GM12878 (cell line): Measurements from ENCODE around the gene CACNA1D. TPM values are rescaled to one million over a fixed set of nuclear protein-coding genes. Genes with fewer than 3 reads are reported as not detected.

Experiments used
- CBFB ChIP-seq: IDR thresholded peaks from 2 replicates; pipeline ENCODE4 v1.6.1; 2016; ENCODE audit warnings: antibody characterized with exemption, low read depth
- CHD4 ChIP-seq: fragments of 200-600 bp; sonication (generic); IDR thresholded peaks from 2 replicates; pipeline ENCODE4 v1.6.1; 2016; ENCODE audit warnings: mild to moderate bottlenecking
- CREM ChIP-seq: IDR thresholded peaks from 2 replicates; pipeline ENCODE4 v1.6.1; 2014; ENCODE audit warnings: antibody characterized with exemption, low read depth
- CTCF ChIP-seq, 3 experiments: IDR thresholded peaks in 2 of 3; conservative IDR thresholded peaks in 1 of 3; 2 replicates each; pipeline ENCODE4 v1.5.1; 2011; ENCODE audit warnings: low read depth in 3 of 3, low read length in 3 of 3, mild to moderate bottlenecking in 3 of 3, control low read depth in 2 of 3, moderate library complexity in 2 of 3, inconsistent platforms in 1 of 3, mixed read lengths in 1 of 3; ENCODE audit not compliant: control insufficient read depth in 2 of 3, insufficient read depth in 1 of 3; ENCODE audit errors: extremely low read depth in 1 of 3
- ESRRA ChIP-seq: IDR thresholded peaks from 2 replicates; pipeline ENCODE4 v1.6.1; 2012; ENCODE audit warnings: mild to moderate bottlenecking, low read length, improper control_type of control experiment
- GABPA ChIP-seq: IDR thresholded peaks from 2 replicates; pipeline ENCODE4 v1.6.1; 2014; ENCODE audit warnings: antibody characterized with exemption, low read depth, mild to moderate bottlenecking, inconsistent platforms
- GATAD2B ChIP-seq: fragments of 450-650 bp; conservative IDR thresholded peaks from 2 replicates; pipeline ENCODE4 v1.6.1; 2017; ENCODE audit warnings: low read depth, mild to moderate bottlenecking, moderate library complexity
- MYC ChIP-seq: IDR thresholded peaks from 2 replicates; pipeline ENCODE4 v1.6.1; 2011; ENCODE audit warnings: mild to moderate bottlenecking, low read length, moderate library complexity, inconsistent platforms; ENCODE audit not compliant: insufficient read depth, insufficient replicate concordance, insufficient read length, severe bottlenecking
- NFYB ChIP-seq: IDR thresholded peaks from 2 replicates; pipeline ENCODE4 v1.6.1; 2011; ENCODE audit warnings: low read depth, mild to moderate bottlenecking, low read length, improper control_type of control experiment, moderate library complexity; ENCODE audit not compliant: insufficient read depth
- ZNF592 ChIP-seq: fragments of 450-650 bp; IDR thresholded peaks from 2 replicates; pipeline ENCODE4 v1.6.1; 2017; ENCODE audit warnings: mild to moderate bottlenecking, moderate library complexity
- polyA plus RNA-seq, 11 experiments: library from polyadenylated mRNA; depleted of rRNA in 4 of 11; unstranded in 6 of 11; stranded (reverse) in 5 of 11; fragments of >200 nt; fragmentation: Nextera tagmentation in 4 of 11; fragmentation: Illumina TruSeq in 1 of 11; extraction: Ambion mirVana in 4 of 11; extraction: Trizol in 1 of 11; gene quantifications; 1 replicate in 1 of 11; 2 replicates in 10 of 11; pipeline versions ENCODE4 v1.2.1 to v1.2.3, GENCODE V29; 2011 to 2016; ENCODE audit warnings: inconsistent platforms in 2 of 11, missing spikeins in 2 of 11, low read depth in 1 of 11
- total RNA-seq, 4 experiments: library from RNA; depleted of rRNA in 3 of 4; stranded (reverse); fragments of >200 nt in 3 of 4; fragmentation: Illumina TruSeq in 1 of 4; extraction: Trizol in 1 of 4; gene quantifications; 2 replicates each; pipeline versions ENCODE4 v1.2.1 to v1.2.3, GENCODE V29; 2013 to 2021

Gene CACNA1D
- total and polyA plus RNA-seq, 10 of the 15 experiments (the other 5 are each of a cell fraction or from before 2014, with no cell fraction given), result 0.21 to 24.4 (median 1.6) TPM

GRCh38 chr3:53650928-53651661, 156.7 kb downstream of the CACNA1D start (continued):
- TF ChIP-seq ESRRA (no peak), CBFB (no peak), GABPA (no peak), CREM (no peak), NFYB (no peak), CTCF (IDR thresholded peaks at IDR 0.05 in 2 of 3, conservative IDR thresholded peaks at IDR 0.05 in 1 of 3; ENCODE audit: control insufficient read depth in 2 of 3, extremely low read depth in 1 of 3, insufficient read depth in 1 of 3, low read depth in 3 of 3, low read length in 3 of 3) (no peak), ZNF592 (no peak), MYC (no peak), GATAD2B (no peak), CHD4 (no peak)
- TF ChIP-seq, all 136 proteins: peak for 0
